ENCODE measurements around the gene CDH23. TPM values are rescaled to one million over a fixed set of nuclear protein-coding genes. Genes with fewer than 3 reads are reported as not detected.
A peak's percentile ranks its signal among the peaks of the same experiment; 100 is the strongest.

The CDH23 gene
- total and polyA plus RNA-seq, 12 donors: 1.7 to 20.2 (median 7.8) TPM

DNA sequence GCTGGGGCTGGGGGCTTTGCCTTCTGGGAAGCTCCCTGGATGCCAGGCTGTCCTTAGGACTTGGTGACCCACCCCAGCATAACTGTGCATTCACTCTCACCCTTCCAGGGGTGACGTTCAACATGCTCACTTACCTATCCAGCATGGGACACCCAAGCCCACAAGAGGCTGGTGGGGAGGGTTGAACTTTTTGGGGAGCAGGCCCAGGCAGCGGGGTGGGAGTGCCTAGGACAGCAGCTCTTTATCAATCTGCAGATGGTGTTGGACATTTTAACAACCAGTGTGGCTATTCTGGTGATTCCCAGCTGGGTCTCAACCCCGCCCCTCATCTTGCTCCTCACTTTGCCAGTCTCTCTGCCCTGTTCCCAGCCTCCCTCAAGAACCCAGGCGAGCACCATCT lies 86.4 kb downstream of the CDH23 start:
- intact Hi-C loops (cut with DNase I): no loop called here
- TF ChIP-seq, protein P1, sequence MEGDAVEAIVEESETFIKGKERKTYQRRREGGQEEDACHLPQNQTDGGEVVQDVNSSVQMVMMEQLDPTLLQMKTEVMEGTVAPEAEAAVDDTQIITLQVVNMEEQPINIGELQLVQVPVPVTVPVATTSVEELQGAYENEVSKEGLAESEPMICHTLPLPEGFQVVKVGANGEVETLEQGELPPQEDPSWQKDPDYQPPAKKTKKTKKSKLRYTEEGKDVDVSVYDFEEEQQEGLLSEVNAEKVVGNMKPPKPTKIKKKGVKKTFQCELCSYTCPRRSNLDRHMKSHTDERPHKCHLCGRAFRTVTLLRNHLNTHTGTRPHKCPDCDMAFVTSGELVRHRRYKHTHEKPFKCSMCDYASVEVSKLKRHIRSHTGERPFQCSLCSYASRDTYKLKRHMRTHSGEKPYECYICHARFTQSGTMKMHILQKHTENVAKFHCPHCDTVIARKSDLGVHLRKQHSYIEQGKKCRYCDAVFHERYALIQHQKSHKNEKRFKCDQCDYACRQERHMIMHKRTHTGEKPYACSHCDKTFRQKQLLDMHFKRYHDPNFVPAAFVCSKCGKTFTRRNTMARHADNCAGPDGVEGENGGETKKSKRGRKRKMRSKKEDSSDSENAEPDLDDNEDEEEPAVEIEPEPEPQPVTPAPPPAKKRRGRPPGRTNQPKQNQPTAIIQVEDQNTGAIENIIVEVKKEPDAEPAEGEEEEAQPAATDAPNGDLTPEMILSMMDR (IDR thresholded peaks at IDR 0.05): no peak
- TF ChIP-seq POLR2A (IDR thresholded peaks at IDR 0.05): no peak
- no peaks in the 10 kb centered on the region for H3K4me1 ChIP-seq (replicated peaks in 1 of 2)
- 84 to 88% (median 85%) methylated on average over 4 of the region's 4 CpGs for WGBS, 4 donors
- H3K9me3 ChIP-seq (replicated peaks in 1 of 3): no peaks in the 10 kb centered on the region
- DNase-seq: no peak
- H3K27ac ChIP-seq: no peak overlapping the region
- H3K27me3 ChIP-seq: no peaks in the 10 kb centered on the region
- no peak overlapping the region for H3K4me3 ChIP-seq
- no peaks in the 10 kb centered on the region for H3K36me3 ChIP-seq (replicated peaks in 1 of 2)

DNA sequence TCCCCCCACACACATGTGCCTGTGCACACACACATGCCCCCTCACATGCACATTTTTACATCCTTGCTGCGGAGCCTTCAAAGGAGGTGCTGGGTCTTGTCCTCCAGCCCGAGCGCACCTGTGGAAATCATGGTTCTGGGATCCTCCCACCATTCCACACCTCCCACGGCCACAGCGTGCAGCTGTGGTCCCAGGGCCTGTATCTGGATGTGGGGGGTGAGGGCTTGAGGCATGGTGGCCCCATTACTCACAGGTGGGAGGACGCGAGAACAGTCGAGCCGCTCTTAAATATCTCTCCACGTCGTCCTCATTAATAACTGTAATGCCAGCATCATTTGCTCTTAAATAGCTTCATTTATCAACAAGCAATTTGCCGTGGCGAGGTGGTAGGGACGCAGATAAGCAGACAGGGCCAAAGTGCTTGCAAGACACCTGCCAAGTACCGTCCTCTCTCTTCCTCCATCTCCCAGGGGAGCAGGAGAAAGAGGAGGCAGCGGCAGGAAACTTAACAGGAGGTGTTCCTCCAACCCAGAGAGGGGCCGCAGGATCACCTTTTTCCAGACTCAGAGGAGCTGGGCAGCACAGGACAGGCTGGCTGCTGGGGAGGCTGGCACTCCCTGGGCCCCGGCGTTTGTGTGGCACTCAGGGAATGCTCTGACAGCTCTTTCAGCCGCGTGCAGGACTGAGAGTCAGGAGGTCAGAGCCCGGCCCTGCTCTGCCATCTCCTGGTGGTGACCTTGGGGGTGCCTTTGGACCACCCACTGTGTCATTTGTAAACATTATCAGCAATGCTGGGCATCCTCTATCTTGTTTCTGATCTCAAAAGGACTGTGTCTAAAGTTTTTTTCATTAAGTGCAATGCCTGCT lies 87.4 kb downstream of the CDH23 start:
- Histone ChIP-seq H3K4me1 (replicated peaks in 1 of 2) (no peaks in the 10 kb centered on the region), H3K27ac (no peak overlapping the region), H3K9me3 (replicated peaks in 1 of 3) (no peaks in the 10 kb centered on the region), H3K4me3 (no peak overlapping the region), H3K36me3 (replicated peaks in 1 of 2) (no peaks in the 10 kb centered on the region), H3K27me3 (no peaks in the 10 kb centered on the region)
- no peak for DNase-seq
- 71 to 81% (median 73%) methylated on average over 15 to 22 of the region's 22 CpGs for WGBS, 4 donors
- intact Hi-C loops (cut with DNase I): no loop called here
- TF ChIP-seq POLR2A (IDR thresholded peaks at IDR 0.05): no peak
- TF ChIP-seq, protein P1 (IDR thresholded peaks at IDR 0.05): no peak

DNA sequence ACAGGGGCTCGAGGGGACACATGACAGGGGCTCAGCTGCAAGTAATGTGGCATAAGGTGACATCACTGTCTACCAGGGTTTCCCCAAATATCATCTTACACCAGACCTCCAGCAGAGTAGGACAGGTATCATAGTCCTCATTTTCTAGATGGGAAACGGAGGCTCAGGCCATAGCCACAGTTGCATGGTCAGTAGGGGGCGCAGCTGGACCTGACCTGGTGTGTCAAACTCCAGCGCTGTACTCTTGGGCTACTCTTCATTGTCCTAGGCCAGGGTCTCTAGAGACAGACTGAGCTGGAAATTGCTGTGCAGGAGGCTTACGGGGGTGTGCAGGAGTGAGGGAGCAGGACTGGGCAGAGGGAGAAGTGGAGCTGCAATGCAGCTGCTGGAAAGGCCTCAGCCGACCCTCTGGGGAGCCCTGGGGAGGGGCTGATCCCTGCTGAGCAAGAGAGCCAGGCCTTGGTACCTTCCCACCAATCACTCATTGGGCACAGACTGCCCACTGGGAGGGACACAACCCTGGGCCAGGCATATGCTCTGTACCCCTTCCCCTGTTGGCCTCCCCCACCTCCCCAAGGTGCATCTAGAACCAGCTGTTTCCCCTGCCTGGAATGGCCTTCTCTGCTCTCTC lies 89.9 kb downstream of the CDH23 start:
- Histone ChIP-seq H3K36me3 (replicated peaks in 1 of 2) (no peaks in the 10 kb centered on the region), H3K27me3 (no peaks in the 10 kb centered on the region), H3K27ac (no peak overlapping the region), H3K4me3 (no peak overlapping the region), H3K4me1 (replicated peaks in 1 of 2) (no peaks in the 10 kb centered on the region), H3K9me3 (replicated peaks in 1 of 3) (no peaks in the 10 kb centered on the region)
- no peak for TF ChIP-seq POLR2A (IDR thresholded peaks at IDR 0.05)
- TF ChIP-seq, protein P1 (IDR thresholded peaks at IDR 0.05): peak; percentile 27 to 52 (median 48)
- DNase-seq: peak; percentile 25 to 75 (median 54)
- intact Hi-C loops (cut with DNase I): no loop called here
- 57 to 72% (median 69%) methylated on average over 5 to 6 of the region's 6 CpGs for WGBS, 4 donors

DNA sequence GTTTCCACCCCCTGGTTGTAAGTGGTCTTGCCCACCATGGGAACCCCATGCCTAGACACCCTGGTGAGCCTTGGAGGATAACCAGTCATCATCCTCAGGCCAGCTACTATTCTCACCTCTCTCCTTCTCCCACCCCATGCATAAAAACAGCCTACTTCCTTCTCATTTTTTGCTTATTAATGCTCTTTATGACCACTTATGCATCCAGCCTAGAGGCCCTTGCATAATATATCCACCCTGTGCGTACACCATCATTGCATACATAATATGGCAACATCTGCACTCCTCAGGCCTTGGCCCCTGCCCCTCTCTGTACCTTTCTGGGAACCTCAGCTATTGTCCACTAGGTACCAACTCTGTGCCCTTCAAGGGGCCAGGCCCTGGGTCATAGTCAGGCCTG lies 91.0 kb downstream of the CDH23 start:
- Histone ChIP-seq H3K36me3 (replicated peaks in 1 of 2) (no peaks in the 10 kb centered on the region), H3K4me1 (replicated peaks in 1 of 2) (no peaks in the 10 kb centered on the region), H3K27ac (no peak overlapping the region), H3K9me3 (replicated peaks in 1 of 3) (no peaks in the 10 kb centered on the region), H3K27me3 (no peaks in the 10 kb centered on the region), H3K4me3 (no peak overlapping the region)
- intact Hi-C loops (cut with DNase I): no loop called here
- no peak for TF ChIP-seq POLR2A (IDR thresholded peaks at IDR 0.05)
- TF ChIP-seq, protein P1 (IDR thresholded peaks at IDR 0.05): no peak
- no peak for DNase-seq
- 85 to 95% (median 87%) methylated on average over 1 of the region's 1 CpG for WGBS, 4 donors

All from adrenal gland (tissue), 12 donors.